Erythroblast (primary cell): ENCODE measurements around the gene TAF11L2.
"Not testable (repeated sequence)": the region's sequence is repeated elsewhere in the genome, so short reads cannot be mapped to it uniquely, and the experiment has no call there.

Experiments
- GATA1 ChIP-seq: IDR thresholded peaks from 2 replicates; pipeline ENCODE4 v1.6.1; 2011; ENCODE audit warnings: low read depth, mild to moderate bottlenecking, control low read depth, low read length, moderate library complexity
- POLR2A ChIP-seq: IDR thresholded peaks from 2 replicates; pipeline ENCODE4 v1.6.1; 2011; ENCODE audit warnings: mild to moderate bottlenecking, low read length

- TF ChIP-seq POLR2A, GATA1: not testable (repeated sequence)
Measured at GRCh38 chr5:17521501-17521900, 23.5 kb downstream of the TAF11L2 start, which contains the start of gene TAF11L4.
